IPS-18a (cell line): ENCODE results near the gene PJA2.
"Not testable (repeated sequence)": the region's sequence is repeated elsewhere in the genome, so short reads cannot be mapped to it uniquely, and the experiment has no call there.

Experiments used
- H3K27ac ChIP-seq: one replicate; pipeline ENCODE4 v1.5.1; 2013; ENCODE audit warnings: low read length
- H3K27me3 ChIP-seq: one replicate; pipeline ENCODE4 v1.6.1; 2013; ENCODE audit warnings: mild to moderate bottlenecking, low read length; ENCODE audit not compliant: control insufficient read depth, insufficient read depth
- H3K36me3 ChIP-seq: one replicate; pipeline ENCODE4 v1.6.1; 2013; ENCODE audit warnings: low read depth, low read length; ENCODE audit not compliant: control insufficient read depth
- H3K4me1 ChIP-seq: one replicate; pipeline ENCODE4 v1.6.1; 2013; ENCODE audit warnings: low read depth, low read length; ENCODE audit not compliant: control insufficient read depth
- H3K4me3 ChIP-seq: one replicate; pipeline ENCODE4 v1.5.1; 2013; ENCODE audit warnings: low read length
- H3K9ac ChIP-seq: one replicate; pipeline ENCODE4 v1.6.1; 2013; ENCODE audit warnings: mild to moderate bottlenecking, low read length, moderate library complexity
- H3K9me3 ChIP-seq: one replicate; pipeline ENCODE4 v1.6.1; 2013; ENCODE audit warnings: low read depth, low read length; ENCODE audit not compliant: control insufficient read depth

PJA2 gene

GRCh38 chr5:109300367-109300766 lies 109.4 kb downstream of the PJA2 start:
- no peaks in the 10 kb centered on the region for H3K27me3 ChIP-seq

DNA sequence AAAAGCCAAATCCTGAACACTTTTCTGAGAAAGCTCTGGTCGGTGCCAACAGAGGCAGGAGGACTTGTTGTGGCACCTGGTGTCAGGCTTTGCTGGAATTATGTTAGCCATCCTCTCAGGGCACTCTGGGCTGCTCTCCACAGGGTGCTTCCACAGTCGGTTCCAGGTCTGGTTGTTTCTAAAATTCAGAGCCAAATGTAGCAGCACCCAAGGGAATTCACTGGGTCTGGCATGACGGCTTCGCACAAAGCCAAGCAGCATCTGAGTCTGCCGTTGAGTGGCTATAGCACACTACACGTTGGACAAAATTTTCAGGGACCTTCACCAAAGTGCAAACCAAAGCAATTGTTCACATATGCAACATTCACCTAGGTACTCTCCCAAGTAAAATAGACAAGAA lies 110.2 kb downstream of the PJA2 start:
- Histone ChIP-seq H3K27me3 (no peaks in the 10 kb centered on the region), H3K27ac (no peak overlapping the region), H3K4me1 (no peaks in the 10 kb centered on the region), H3K9ac (no peak overlapping the region), H3K9me3 (no peaks in the 10 kb centered on the region), H3K36me3 (no peaks in the 10 kb centered on the region), H3K4me3 (no peak overlapping the region)

More at GRCh38 chr5:109300367-109300766, 109.4 kb downstream of the PJA2 start:
- H3K4me1 ChIP-seq, result no peaks in the 10 kb centered on the region
- H3K9me3 ChIP-seq, result no peaks in the 10 kb centered on the region
- H3K4me3 ChIP-seq, result no peak overlapping the region
- H3K27ac ChIP-seq, result no peak overlapping the region
- no peaks in the 10 kb centered on the region for H3K36me3 ChIP-seq
- no peak overlapping the region for H3K9ac ChIP-seq

DNA sequence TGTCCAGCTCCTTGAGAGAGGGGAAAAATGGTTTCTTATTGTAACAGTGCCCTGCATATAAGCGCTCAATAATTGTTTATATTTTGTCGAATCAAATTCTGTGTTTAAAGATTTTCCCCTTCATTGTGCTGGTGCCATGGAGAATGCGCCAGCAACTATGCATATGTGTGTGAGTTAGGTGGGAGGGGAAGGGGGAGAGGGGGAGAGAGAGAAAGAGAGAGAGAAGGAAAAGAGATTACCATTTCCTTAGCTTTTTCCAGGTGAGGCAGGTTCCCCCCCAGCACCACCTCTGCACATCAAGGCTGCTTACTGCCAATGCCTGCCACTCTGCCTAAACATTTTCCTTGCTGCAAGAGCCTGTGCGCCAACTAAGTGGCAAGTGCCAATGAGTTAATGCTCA lies 111.0 kb downstream of the PJA2 start:
- Histone ChIP-seq H3K27me3 (no peaks in the 10 kb centered on the region), H3K9ac (no peak overlapping the region), H3K4me1 (no peaks in the 10 kb centered on the region), H3K4me3 (no peak overlapping the region), H3K36me3 (no peaks in the 10 kb centered on the region), H3K9me3 (no peaks in the 10 kb centered on the region), H3K27ac (no peak overlapping the region)

- H3K36me3 ChIP-seq, result no peaks in the 10 kb centered on the region
- no peak overlapping the region for H3K27ac ChIP-seq
- no peak overlapping the region for H3K9ac ChIP-seq
- no peaks in the 10 kb centered on the region for H3K4me1 ChIP-seq
- H3K27me3 ChIP-seq, result no peaks in the 10 kb centered on the region
- H3K9me3 ChIP-seq, result no peaks in the 10 kb centered on the region
- H3K4me3 ChIP-seq, result no peak overlapping the region
These were observed 111.9 kb downstream of the PJA2 start for GRCh38 chr5:109297900-109298299.

DNA sequence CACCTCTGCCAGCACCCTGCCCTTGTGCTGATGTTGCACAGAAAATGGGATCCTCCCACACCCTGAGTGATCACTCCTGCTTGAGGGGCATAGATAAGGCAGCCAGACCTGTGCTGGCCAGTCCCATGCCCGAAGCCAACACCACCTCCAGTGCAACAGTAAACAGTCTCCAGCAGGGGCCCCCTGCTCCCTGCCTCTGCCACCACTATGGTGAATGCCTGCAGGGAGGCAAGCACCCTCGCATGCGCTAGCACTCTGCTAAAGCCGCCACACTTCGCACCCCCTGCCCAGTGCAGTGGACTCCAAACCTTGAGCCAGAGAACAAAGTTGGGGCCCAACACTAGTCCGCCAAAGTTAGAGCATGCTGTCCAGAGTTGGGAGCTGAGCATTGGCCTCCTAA lies 118.7 kb downstream of the PJA2 start:
- H3K27ac ChIP-seq, result no peak overlapping the region
- no peak overlapping the region for H3K4me3 ChIP-seq
- H3K27me3 ChIP-seq, result no peaks in the 10 kb centered on the region
- H3K9ac ChIP-seq, result no peak overlapping the region
- no peaks in the 10 kb centered on the region for H3K36me3 ChIP-seq
- no peaks in the 10 kb centered on the region for H3K4me1 ChIP-seq
- H3K9me3 ChIP-seq, result no peaks in the 10 kb centered on the region

GRCh38 chr5:109290231-109290630 lies 119.5 kb downstream of the PJA2 start:
- Histone ChIP-seq H3K9ac (no peak overlapping the region), H3K27ac (no peak overlapping the region), H3K27me3 (no peaks in the 10 kb centered on the region), H3K9me3 (no peaks in the 10 kb centered on the region), H3K36me3 (no peaks in the 10 kb centered on the region), H3K4me1 (no peaks in the 10 kb centered on the region), H3K4me3 (no peak overlapping the region)

GRCh38 chr5:109286628-109287027 lies 123.1 kb downstream of the PJA2 start:
- not testable (repeated sequence) for H3K4me1 ChIP-seq, H3K9ac ChIP-seq, H3K36me3 ChIP-seq, H3K9me3 ChIP-seq, H3K4me3 ChIP-seq, H3K27ac ChIP-seq, H3K27me3 ChIP-seq
